WTC11 (cell line): ENCODE results near the gene SPN. TPM values are rescaled to one million over a fixed set of nuclear protein-coding genes. Genes with fewer than 3 reads are reported as not detected.

Experiments used
- ATAC-seq: fragments of 200-7000 bp; cut with Tn5 transposase; 2 replicates; pipeline ENCODE4 v1.10.0; 2021; ENCODE audit warnings: mild to moderate bottlenecking, moderate library complexity
- CTCF ChIA-PET: fragments of 300-600 bp; sonication (Branson Sonifier 250); formaldehyde crosslinking; loops from one replicate; lab custom pipeline; 2021; ENCODE audit warnings: antibody characterized with exemption; lab: Charles Lee
- POLR2A ChIA-PET: fragments of 350-600 bp; sonication (Branson Sonifier 250); formaldehyde crosslinking; loops from one replicate; lab custom pipeline; 2021; ENCODE audit warnings: antibody characterized with exemption; lab: Charles Lee
- DNase-seq: peaks from one replicate; pipeline ENCODE4 v3.0.0; 2021; ENCODE audit warnings: low spot score
- H3K27ac Mint-ChIP-seq: 2 replicates; pipeline ENCODE4 v1.8.0; 2021; ENCODE audit warnings: mixed read lengths
- H3K27me3 Mint-ChIP-seq: 2 replicates; pipeline ENCODE4 v1.8.0; 2021; ENCODE audit warnings: low read depth, mild to moderate bottlenecking, moderate library complexity, mixed read lengths
- H3K36me3 Mint-ChIP-seq: 2 replicates; pipeline ENCODE4 v1.8.0; 2021; ENCODE audit warnings: mixed read lengths
- H3K4me1 Mint-ChIP-seq: 2 replicates; pipeline ENCODE4 v1.8.0; 2022; ENCODE audit warnings: mixed read lengths
- H3K4me3 Mint-ChIP-seq: 2 replicates; pipeline ENCODE4 v1.8.0; 2021; ENCODE audit warnings: mild to moderate bottlenecking, moderate library complexity, mixed read lengths
- H3K9me3 Mint-ChIP-seq: 2 replicates; pipeline ENCODE4 v1.8.0; 2021; ENCODE audit warnings: mixed read lengths
- CREM ChIP-seq: sonication (generic); formaldehyde crosslinking; IDR thresholded peaks from 2 replicates; pipeline ENCODE4 v1.8.1; 2022; ENCODE audit warnings: mild to moderate bottlenecking, missing genetic modification reagents, moderate library complexity
- ESRRA ChIP-seq: sonication (generic); formaldehyde crosslinking; IDR thresholded peaks from 2 replicates; pipeline ENCODE4 v1.8.1; 2022; ENCODE audit warnings: mild to moderate bottlenecking, missing genetic modification reagents, borderline replicate concordance
- FOXP1 ChIP-seq: sonication (generic); formaldehyde crosslinking; IDR thresholded peaks from 2 replicates; pipeline ENCODE4 v1.8.0; 2022; ENCODE audit warnings: missing genetic modification reagents, mild to moderate bottlenecking, moderate library complexity, borderline replicate concordance
- GABPB1 ChIP-seq: sonication (generic); formaldehyde crosslinking; IDR thresholded peaks from 2 replicates; pipeline ENCODE4 v1.8.1; 2023; ENCODE audit warnings: mild to moderate bottlenecking, missing genetic modification reagents
- HMGA2 ChIP-seq: fragments of 250-450 bp; sonication (Bioruptor Pico); IDR thresholded peaks from 2 replicates; pipeline ENCODE4 v1.4.0; 2021; ENCODE audit warnings: mild to moderate bottlenecking, moderate library complexity
- MYBL2 ChIP-seq: sonication (generic); formaldehyde crosslinking; IDR thresholded peaks from 2 replicates; pipeline ENCODE4 v1.8.1; 2023; ENCODE audit warnings: mild to moderate bottlenecking, moderate library complexity, missing genetic modification reagents
- NFATC4 ChIP-seq: fragments of 250-450 bp; sonication (Bioruptor Pico); IDR thresholded peaks from 2 replicates; pipeline ENCODE4 v1.9.0; 2021; ENCODE audit warnings: mild to moderate bottlenecking
- TCF7 ChIP-seq: sonication (generic); formaldehyde crosslinking; IDR thresholded peaks from 2 replicates; pipeline ENCODE4 v1.8.0; 2022; ENCODE audit warnings: mild to moderate bottlenecking, low read depth, missing genetic modification reagents, moderate library complexity
- ZNF121 ChIP-seq: sonication (generic); formaldehyde crosslinking; IDR thresholded peaks from 2 replicates; pipeline ENCODE4 v1.8.0; 2023; ENCODE audit warnings: missing genetic modification reagents
- ZNF396 ChIP-seq: fragments of 250-450 bp; sonication (Bioruptor Pico); IDR thresholded peaks from 2 replicates; pipeline ENCODE4 v1.8.0; 2021; ENCODE audit warnings: mild to moderate bottlenecking, moderate library complexity, borderline replicate concordance
- ZSCAN18 ChIP-seq: fragments of 250-450 bp; sonication (Bioruptor Pico); IDR thresholded peaks from 2 replicates; pipeline ENCODE4 v2.1.2; 2022; ENCODE audit warnings: mild to moderate bottlenecking, moderate library complexity
- total RNA-seq: library from RNA; stranded (reverse); gene quantifications from 3 replicates; pipeline ENCODE4 v1.2.3, GENCODE V29; 2021
- TF ChIP-seq, protein P1 (sequence below): sonication (generic); formaldehyde crosslinking; IDR thresholded peaks from 2 replicates; pipeline ENCODE4 v1.8.0; 2023; ENCODE audit warnings: missing genetic modification reagents, mild to moderate bottlenecking, borderline replicate concordance
- TF ChIP-seq, protein P2 (sequence below): sonication (generic); formaldehyde crosslinking; IDR thresholded peaks from 2 replicates; pipeline ENCODE4 v1.8.1; 2022; ENCODE audit warnings: mild to moderate bottlenecking, moderate library complexity, missing genetic modification reagents

SPN gene
- total RNA-seq, 1 experiment from 2014 or later: 2.3 TPM

DNA sequence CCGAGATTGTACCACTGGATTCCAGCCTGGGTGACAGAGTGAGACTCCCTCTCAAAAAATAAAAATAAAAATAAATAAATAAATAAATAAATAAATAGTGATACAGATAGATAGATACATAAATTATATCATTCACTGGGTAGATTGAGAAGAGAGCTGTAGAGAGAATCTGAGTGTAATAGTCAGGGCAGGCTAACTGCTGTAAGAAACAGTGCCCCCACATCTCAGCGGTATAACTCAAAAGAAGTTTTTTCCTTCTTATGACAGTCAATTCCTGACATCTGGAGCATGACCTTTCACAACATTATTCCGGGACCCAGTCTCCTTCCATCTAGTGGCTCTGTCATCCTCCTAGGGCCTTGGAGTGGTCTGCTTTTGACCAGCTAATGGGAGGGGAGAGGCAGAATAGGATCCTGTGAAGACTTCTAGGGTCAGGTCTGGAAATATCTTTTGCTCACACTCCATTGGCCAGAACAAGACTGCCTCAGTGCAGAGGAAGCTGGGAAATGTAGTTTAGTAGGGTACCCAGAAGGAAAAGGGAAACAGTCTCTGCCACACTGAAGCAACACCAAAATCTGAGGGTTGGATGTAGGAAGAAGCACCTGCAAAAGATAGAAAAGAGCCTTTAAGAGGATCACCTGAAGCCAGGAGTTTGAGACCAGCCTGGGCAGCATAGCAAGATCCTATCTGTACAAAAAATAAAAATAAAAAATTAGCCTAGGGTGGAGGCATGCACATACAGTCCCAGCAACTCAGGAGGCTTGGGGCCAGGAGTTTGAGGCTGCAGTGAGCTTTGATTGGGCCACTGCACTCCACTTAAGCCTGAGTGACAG is 13.0 kb downstream of the SPN start (continued):
- TF ChIP-seq ESRRA (CRISPR knock-in tag) (no peak), ZSCAN18 (CRISPR knock-in tag) (no peak), CREM (CRISPR knock-in tag) (no peak), TCF7 (CRISPR knock-in tag) (no peak), ZNF396 (CRISPR knock-in tag) (no peak), MYBL2 (CRISPR knock-in tag) (no peak), NFATC4 (CRISPR knock-in tag) (no peak), HMGA2 (CRISPR knock-in tag) (no peak)

- peak overlapping the region; percentile 65 for H3K27ac Mint-ChIP-seq
Measured at GRCh38 chr16:29676989-29677785, 14.1 kb downstream of the SPN start.

More at GRCh38 chr16:29676989-29677785, 14.1 kb downstream of the SPN start:
- H3K36me3 Mint-ChIP-seq: peaks cover 10% of the 10 kb centered on the region
- H3K4me3 Mint-ChIP-seq: no peak overlapping the region
- CTCF ChIA-PET: interaction anchor here (0.7 to 2.5 kb wide), 5 partner anchors 15 to 345 kb away, joined by 3 to 11 read pairs (median 4); no protein-coding TSS in a partner anchor
- no peak for TF ChIP-seq GABPB1 (CRISPR knock-in tag)
- TF ChIP-seq, protein P1, sequence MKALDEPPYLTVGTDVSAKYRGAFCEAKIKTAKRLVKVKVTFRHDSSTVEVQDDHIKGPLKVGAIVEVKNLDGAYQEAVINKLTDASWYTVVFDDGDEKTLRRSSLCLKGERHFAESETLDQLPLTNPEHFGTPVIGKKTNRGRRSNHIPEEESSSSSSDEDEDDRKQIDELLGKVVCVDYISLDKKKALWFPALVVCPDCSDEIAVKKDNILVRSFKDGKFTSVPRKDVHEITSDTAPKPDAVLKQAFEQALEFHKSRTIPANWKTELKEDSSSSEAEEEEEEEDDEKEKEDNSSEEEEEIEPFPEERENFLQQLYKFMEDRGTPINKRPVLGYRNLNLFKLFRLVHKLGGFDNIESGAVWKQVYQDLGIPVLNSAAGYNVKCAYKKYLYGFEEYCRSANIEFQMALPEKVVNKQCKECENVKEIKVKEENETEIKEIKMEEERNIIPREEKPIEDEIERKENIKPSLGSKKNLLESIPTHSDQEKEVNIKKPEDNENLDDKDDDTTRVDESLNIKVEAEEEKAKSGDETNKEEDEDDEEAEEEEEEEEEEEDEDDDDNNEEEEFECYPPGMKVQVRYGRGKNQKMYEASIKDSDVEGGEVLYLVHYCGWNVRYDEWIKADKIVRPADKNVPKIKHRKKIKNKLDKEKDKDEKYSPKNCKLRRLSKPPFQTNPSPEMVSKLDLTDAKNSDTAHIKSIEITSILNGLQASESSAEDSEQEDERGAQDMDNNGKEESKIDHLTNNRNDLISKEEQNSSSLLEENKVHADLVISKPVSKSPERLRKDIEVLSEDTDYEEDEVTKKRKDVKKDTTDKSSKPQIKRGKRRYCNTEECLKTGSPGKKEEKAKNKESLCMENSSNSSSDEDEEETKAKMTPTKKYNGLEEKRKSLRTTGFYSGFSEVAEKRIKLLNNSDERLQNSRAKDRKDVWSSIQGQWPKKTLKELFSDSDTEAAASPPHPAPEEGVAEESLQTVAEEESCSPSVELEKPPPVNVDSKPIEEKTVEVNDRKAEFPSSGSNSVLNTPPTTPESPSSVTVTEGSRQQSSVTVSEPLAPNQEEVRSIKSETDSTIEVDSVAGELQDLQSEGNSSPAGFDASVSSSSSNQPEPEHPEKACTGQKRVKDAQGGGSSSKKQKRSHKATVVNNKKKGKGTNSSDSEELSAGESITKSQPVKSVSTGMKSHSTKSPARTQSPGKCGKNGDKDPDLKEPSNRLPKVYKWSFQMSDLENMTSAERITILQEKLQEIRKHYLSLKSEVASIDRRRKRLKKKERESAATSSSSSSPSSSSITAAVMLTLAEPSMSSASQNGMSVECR (CRISPR knock-in tag): no peak
- TF ChIP-seq FOXP1: no peak
- no peak for TF ChIP-seq ZNF121 (CRISPR knock-in tag)
- TF ChIP-seq, protein P2, sequence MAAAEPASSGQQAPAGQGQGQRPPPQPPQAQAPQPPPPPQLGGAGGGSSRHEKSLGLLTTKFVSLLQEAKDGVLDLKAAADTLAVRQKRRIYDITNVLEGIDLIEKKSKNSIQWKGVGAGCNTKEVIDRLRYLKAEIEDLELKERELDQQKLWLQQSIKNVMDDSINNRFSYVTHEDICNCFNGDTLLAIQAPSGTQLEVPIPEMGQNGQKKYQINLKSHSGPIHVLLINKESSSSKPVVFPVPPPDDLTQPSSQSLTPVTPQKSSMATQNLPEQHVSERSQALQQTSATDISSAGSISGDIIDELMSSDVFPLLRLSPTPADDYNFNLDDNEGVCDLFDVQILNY: no peak
- TF ChIP-seq, all 79 proteins: peak for 0
- no peaks in the 10 kb centered on the region for H3K27me3 Mint-ChIP-seq
- DNase-seq (no peak), ATAC-seq (no peak)
- POLR2A ChIA-PET: interaction anchor here (0.7 to 1.7 kb wide), 3 partner anchors 10 to 37 kb away, joined by 4 to 8 read pairs (median 7); no protein-coding TSS in a partner anchor
- H3K4me1 Mint-ChIP-seq: peaks cover 38% of the 10 kb centered on the region
- no peaks in the 10 kb centered on the region for H3K9me3 Mint-ChIP-seq
